B cell (primary cell): ENCODE measurements around the gene EFCAB10. TPM values are rescaled to one million over a fixed set of nuclear protein-coding genes. Genes with fewer than 3 reads are reported as not detected.

Source experiments
- ATAC-seq: fragments of 200-7000 bp; cut with Tn5 transposase; one replicate; pipeline ENCODE4 v1.10.0; 2021; ENCODE audit warnings: low read depth, mild to moderate bottlenecking, moderate number of reproducible peaks, moderate library complexity
- CTCF ChIA-PET: fragments of 350-600 bp; sonication (Branson Sonifier 250); formaldehyde crosslinking; loops from one replicate; lab custom pipeline; 2021; ENCODE audit warnings: antibody characterized with exemption, inconsistent platforms; lab: Charles Lee
- POLR2A ChIA-PET: fragments of 350-600 bp; sonication (Branson Sonifier 250); formaldehyde crosslinking; loops from one replicate; lab custom pipeline; 2021; ENCODE audit warnings: antibody characterized with exemption; lab: Charles Lee
- DNase-seq: peaks from one replicate; pipeline ENCODE4 v3.0.0; 2013
- H2AFZ ChIP-seq: 2 replicates; pipeline ENCODE4 v1.6.1; 2012; ENCODE audit warnings: mild to moderate bottlenecking, low read depth, low read length; ENCODE audit not compliant: insufficient read depth, poor library complexity, severe bottlenecking
- H3K27ac ChIP-seq, 2 donors: 1 replicate in 1 of 2; 2 replicates in 1 of 2; pipeline ENCODE4 v1.5.1; 2012 to 2013; ENCODE audit warnings: low read length in 2 of 2, mild to moderate bottlenecking in 2 of 2, moderate library complexity in 1 of 2
- H3K27me3 ChIP-seq, 4 experiments: fragments of 200-600 bp in 1 of 4; sonication (generic) in 1 of 4; replicated peaks in 1 of 4; 1 replicate in 2 of 4; 2 replicates in 2 of 4; pipeline versions ENCODE4 v1.6.1 to v1.7.0; 2013 to 2016; ENCODE audit warnings: low read length in 3 of 4, mild to moderate bottlenecking in 2 of 4, mixed read lengths in 1 of 4, moderate library complexity in 1 of 4; ENCODE audit not compliant: insufficient read depth in 4 of 4, control insufficient read depth in 3 of 4; ENCODE audit errors: control extremely low read depth in 1 of 4
- H3K36me3 ChIP-seq, 2 experiments: replicated peaks in 1 of 2; 1 replicate in 1 of 2; 2 replicates in 1 of 2; pipeline versions ENCODE4 v1.6.1 to v1.7.1; 2013; ENCODE audit warnings: low read length in 1 of 2; ENCODE audit not compliant: insufficient read depth in 2 of 2, control insufficient read depth in 1 of 2; ENCODE audit errors: control extremely low read depth in 1 of 2, extremely low read depth in 1 of 2
- H3K4me1 ChIP-seq, 2 donors: fragments of 200-600 bp in 1 of 2; sonication (generic) in 1 of 2; 1 replicate in 1 of 2; 2 replicates in 1 of 2; pipeline versions ENCODE4 v1.5.1 to v1.6.1; 2013 to 2017; ENCODE audit warnings: low read length in 2 of 2; ENCODE audit not compliant: control insufficient read depth in 2 of 2, insufficient read depth in 2 of 2
- H3K4me2 ChIP-seq: replicated peaks from 2 replicates; pipeline ENCODE3; 2012; ENCODE audit warnings: mild to moderate bottlenecking, low read depth, low read length; ENCODE audit not compliant: poor library complexity, severe bottlenecking
- H3K4me3 ChIP-seq, 5 experiments: fragments of 200-600 bp in 1 of 5; sonication (generic) in 1 of 5; 1 replicate in 3 of 5; 2 replicates in 2 of 5; pipeline versions ENCODE4 v1.5.1 to v1.7.0; 2011 to 2016; ENCODE audit warnings: low read length in 4 of 5, mild to moderate bottlenecking in 4 of 5, low read depth in 2 of 5, control low read depth in 1 of 5, moderate library complexity in 1 of 5; ENCODE audit not compliant: insufficient read depth in 1 of 5; ENCODE audit errors: control extremely low read depth in 1 of 5, extremely low read depth in 1 of 5
- H3K79me2 ChIP-seq: fragments of 200-600 bp; sonication (generic); one replicate; pipeline ENCODE4 v1.6.0; 2016; ENCODE audit warnings: low read length; ENCODE audit not compliant: control insufficient read depth, insufficient read depth
- H3K9ac ChIP-seq: fragments of 200-600 bp; sonication (generic); 2 replicates; pipeline ENCODE4 v1.6.1; 2017; ENCODE audit warnings: mild to moderate bottlenecking, low read length, moderate library complexity
- H3K9me3 ChIP-seq, 3 donors: one replicate each; pipeline versions ENCODE4 v1.6.1 to v1.7.1; 2013; ENCODE audit warnings: low read length in 2 of 3; ENCODE audit not compliant: control insufficient read depth in 2 of 3, insufficient read depth in 1 of 3; ENCODE audit errors: control extremely low read depth in 1 of 3
- H4K20me1 ChIP-seq: 2 replicates; pipeline ENCODE4 v1.6.0; 2012; ENCODE audit warnings: mild to moderate bottlenecking, low read length; ENCODE audit not compliant: insufficient read depth, control insufficient read depth, poor library complexity, severe bottlenecking
- H3K27ac Mint-ChIP-seq: one replicate; pipeline ENCODE4 v1.8.0; 2021; ENCODE audit warnings: mixed read lengths
- H3K27me3 Mint-ChIP-seq: one replicate; pipeline ENCODE4 v1.8.0; 2021; ENCODE audit warnings: mixed read lengths
- H3K4me1 Mint-ChIP-seq: one replicate; pipeline ENCODE4 v1.8.0; 2021; ENCODE audit warnings: mixed read lengths
- H3K4me3 Mint-ChIP-seq: one replicate; pipeline ENCODE4 v1.8.0; 2021; ENCODE audit warnings: mixed read lengths
- H3K9me3 Mint-ChIP-seq: one replicate; pipeline ENCODE4 v1.8.0; 2022; ENCODE audit warnings: mixed read lengths; ENCODE audit not compliant: insufficient read depth
- EZH2 ChIP-seq: IDR thresholded peaks from 2 replicates; pipeline ENCODE4 v1.6.1; 2012; ENCODE audit warnings: borderline replicate concordance, low read depth, mild to moderate bottlenecking, moderate library complexity, low read length; ENCODE audit not compliant: insufficient read depth, poor library complexity, severe bottlenecking
- WGBS: methylation state at CpG from one replicate; pipeline ENCODE4 v1.1.5; 2013; ENCODE audit warnings: missing lambda C conversion rate; ENCODE audit not compliant: insufficient coverage; 5-methylcytosine and 5-hydroxymethylcytosine counted together
- intact Hi-C: fragments of 100-400 bp; cut with micrococcal nuclease; formaldehyde crosslinking; loops from one replicate; pipeline ENCODE4 v1.10.0; 2022
- polyA plus RNA-seq: library from polyadenylated mRNA; depleted of rRNA; stranded (reverse); fragments of >200 nt; gene quantifications from 2 replicates; pipeline ENCODE4 v1.2.3, GENCODE V29; 2012
- total RNA-seq, 2 donors: library from RNA; stranded (reverse); fragments of 120-200 nt in 1 of 2; gene quantifications; 1 replicate in 1 of 2; 2 replicates in 1 of 2; pipeline versions ENCODE4 v1.2.3 to v1.2.4, GENCODE V29; 2013 to 2022
- TF ChIP-seq, protein P1 (sequence below): fragments of 200-600 bp; IDR thresholded peaks from one replicate; pipeline ENCODE4 v1.8.0; 2022; ENCODE audit warnings: antibody characterized with exemption, mild to moderate bottlenecking

Gene EFCAB10
- total and polyA plus RNA-seq, 2 donors (not counting 1 experiment from before 2014, with no cell fraction given): not detected

DNA sequence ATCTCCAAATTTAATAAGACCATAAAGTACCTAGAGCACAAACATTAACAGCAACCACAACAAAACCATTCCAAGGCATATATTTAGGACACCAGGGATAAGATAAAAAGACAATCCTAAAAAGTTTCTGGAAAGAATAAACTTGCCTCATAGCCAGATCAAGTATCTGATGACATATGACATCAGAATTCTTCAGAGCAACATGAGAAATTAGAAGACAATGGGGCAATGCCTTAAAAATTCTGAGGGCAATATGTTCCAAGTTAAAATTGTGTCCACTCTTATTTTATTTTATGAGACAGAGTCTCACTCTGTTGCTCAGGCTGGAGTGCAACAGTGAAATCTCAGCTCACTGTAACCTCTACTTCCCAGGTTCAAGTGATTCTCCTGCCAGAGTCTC lies 2.8 kb downstream of the EFCAB10 start:
- Histone ChIP-seq H4K20me1 (no peaks in the 10 kb centered on the region), H3K9ac (no peak overlapping the region), H3K4me2 (no peak overlapping the region), H3K4me3 (no peak overlapping the region), H3K27ac (no peak overlapping the region), H2AFZ (no peak overlapping the region), H3K9me3 (peaks cover 0 to 14% (median 0%) of the 10 kb centered on the region in 3 donors), H3K4me1 (peaks cover 6 to 8% of the 10 kb centered on the region in 2 donors), H3K79me2 (no peaks in the 10 kb centered on the region), H3K36me3 (no peaks in the 10 kb centered on the region), H3K27me3 (peaks cover 0 to 9% (median 0%) of the 10 kb centered on the region in 4 experiments)
- DNase-seq: no peak
- H3K27ac Mint-ChIP-seq: no peak overlapping the region
- H3K4me1 Mint-ChIP-seq: peaks cover 4% of the 10 kb centered on the region
- POLR2A ChIA-PET: no interaction called here
- no peak for ATAC-seq
- TF ChIP-seq, protein P1, sequence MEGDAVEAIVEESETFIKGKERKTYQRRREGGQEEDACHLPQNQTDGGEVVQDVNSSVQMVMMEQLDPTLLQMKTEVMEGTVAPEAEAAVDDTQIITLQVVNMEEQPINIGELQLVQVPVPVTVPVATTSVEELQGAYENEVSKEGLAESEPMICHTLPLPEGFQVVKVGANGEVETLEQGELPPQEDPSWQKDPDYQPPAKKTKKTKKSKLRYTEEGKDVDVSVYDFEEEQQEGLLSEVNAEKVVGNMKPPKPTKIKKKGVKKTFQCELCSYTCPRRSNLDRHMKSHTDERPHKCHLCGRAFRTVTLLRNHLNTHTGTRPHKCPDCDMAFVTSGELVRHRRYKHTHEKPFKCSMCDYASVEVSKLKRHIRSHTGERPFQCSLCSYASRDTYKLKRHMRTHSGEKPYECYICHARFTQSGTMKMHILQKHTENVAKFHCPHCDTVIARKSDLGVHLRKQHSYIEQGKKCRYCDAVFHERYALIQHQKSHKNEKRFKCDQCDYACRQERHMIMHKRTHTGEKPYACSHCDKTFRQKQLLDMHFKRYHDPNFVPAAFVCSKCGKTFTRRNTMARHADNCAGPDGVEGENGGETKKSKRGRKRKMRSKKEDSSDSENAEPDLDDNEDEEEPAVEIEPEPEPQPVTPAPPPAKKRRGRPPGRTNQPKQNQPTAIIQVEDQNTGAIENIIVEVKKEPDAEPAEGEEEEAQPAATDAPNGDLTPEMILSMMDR: no peak
- no peak for TF ChIP-seq EZH2
- intact Hi-C loops: no loop called here
- H3K27me3 Mint-ChIP-seq: peaks cover 13% of the 10 kb centered on the region
- CTCF ChIA-PET: interaction anchor here (0.6 to 1.4 kb wide), 2 partner anchors 46 to 1608 kb away, joined by 3 read pairs; partner anchors contain the start of gene RINT1
- no peak overlapping the region for H3K4me3 Mint-ChIP-seq
- no peaks in the 10 kb centered on the region for H3K9me3 Mint-ChIP-seq

DNA sequence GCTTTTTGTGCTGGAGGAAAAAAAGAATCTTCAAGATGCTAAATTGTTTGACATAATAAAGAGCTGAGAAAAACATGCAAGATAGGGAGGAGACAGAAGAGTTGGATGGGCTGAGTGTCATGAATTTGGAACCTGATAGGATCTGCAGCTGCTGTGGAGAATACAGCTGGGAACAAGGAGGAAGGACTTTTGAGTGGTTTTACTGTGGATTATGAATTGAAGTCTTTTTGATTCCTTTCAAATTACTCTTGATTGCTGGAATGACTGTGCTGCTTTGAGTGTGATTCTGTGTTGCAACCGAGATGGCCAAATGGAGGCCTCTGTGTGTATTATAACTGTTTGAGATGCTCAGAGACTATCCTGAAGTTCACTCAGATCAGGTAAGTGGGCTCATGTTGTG lies 4.0 kb downstream of the EFCAB10 start:
- Histone ChIP-seq H3K36me3 (peaks cover 0 to 2% of the 10 kb centered on the region in 2 experiments), H4K20me1 (no peaks in the 10 kb centered on the region), H3K4me1 (peaks cover 6 to 8% of the 10 kb centered on the region in 2 donors), H3K9ac (no peak overlapping the region), H3K27me3 (peaks cover 0 to 9% (median 0%) of the 10 kb centered on the region in 4 experiments), H3K79me2 (no peaks in the 10 kb centered on the region), H3K9me3 (peaks cover 0 to 9% (median 0%) of the 10 kb centered on the region in 3 donors), H2AFZ (no peak overlapping the region), H3K4me3 (no peak overlapping the region), H3K4me2 (no peak overlapping the region), H3K27ac (no peak overlapping the region)
- ChIA-PET CTCF (interaction anchor here (1.2 kb wide), 2 partner anchors 12 to 694 kb away, joined by 3 read pairs; no protein-coding TSS in a partner anchor), POLR2A (no interaction called here)
- TF ChIP-seq, protein P1: no peak
- TF ChIP-seq EZH2: no peak
- no peak for DNase-seq
- intact Hi-C loops: no loop called here
- Mint-ChIP-seq H3K27ac (no peak overlapping the region), H3K4me3 (no peak overlapping the region), H3K9me3 (no peaks in the 10 kb centered on the region), H3K4me1 (peaks cover 4% of the 10 kb centered on the region), H3K27me3 (peaks cover 7% of the 10 kb centered on the region)
- ATAC-seq: no peak
- 100% methylated on average over 1 of the region's 1 CpG for WGBS
